A549 (cell line): ENCODE results near the gene PTPN5. TPM values are rescaled to one million over a fixed set of nuclear protein-coding genes. Genes with fewer than 3 reads are reported as not detected.

Experiments used
- ATAC-seq, 2 experiments: fragments of 200-7000 bp in 1 of 2; fragments of >200 bp in 1 of 2; cut with Nextera tagmentation in 1 of 2; cut with Tn5 transposase in 1 of 2; 3 replicates each; pipeline versions ENCODE4 v1.8.0 to v1.9.1; 2018 to 2020; ENCODE audit warnings: mild to moderate bottlenecking in 1 of 2, moderate library complexity in 1 of 2
- CTCF ChIA-PET: fragments of 300-600 bp; sonication (Branson Sonifier 250); formaldehyde crosslinking; extraction: SDS; loops from one replicate; lab custom pipeline; 2021; ENCODE audit warnings: antibody characterized with exemption, inconsistent platforms; lab: Yijun Ruan, JAX
- POLR2A ChIA-PET: fragments of 350-600 bp; formaldehyde crosslinking; extraction: SDS; loops from one replicate; lab custom pipeline; 2021; ENCODE audit warnings: antibody characterized with exemption, inconsistent platforms; lab: Yijun Ruan, JAX
- DNase-seq, 2 experiments: peaks; one replicate each; pipeline versions ENCODE4 v3.0.0 to v3.0.0-alpha.2; 2011 to 2016; ENCODE audit warnings: low read depth in 1 of 2, low spot score in 1 of 2
- FAIRE-seq: peaks from 2 replicates; lab custom pipeline; 2011; peaks lifted over from hg19 to GRCh38; lab: Jason Lieb, UNC
- H3K27ac ChIP-seq, 2 experiments: fragments of >200 bp; sonication (Bioruptor Twin); formaldehyde crosslinking; 3 replicates each; pipeline ENCODE4 v1.5.1; 2016 to 2017
- H3K4me1 ChIP-seq: fragments of >200 bp; sonication (Bioruptor Twin); formaldehyde crosslinking; 3 replicates; pipeline ENCODE4 v1.6.1; 2016
- H3K4me2 ChIP-seq: fragments of >200 bp; sonication (Bioruptor Twin); formaldehyde crosslinking; 3 replicates; pipeline ENCODE4 v1.6.1; 2016
- H3K4me3 ChIP-seq: fragments of >200 bp; sonication (Bioruptor Twin); formaldehyde crosslinking; 3 replicates; pipeline ENCODE4 v1.5.1; 2016
- H3K9me3 ChIP-seq: fragments of >200 bp; sonication (Bioruptor Twin); formaldehyde crosslinking; 3 replicates; pipeline ENCODE4 v1.6.1; 2016
- BHLHE40 ChIP-seq: IDR thresholded peaks from 2 replicates; pipeline ENCODE4 v1.6.1; 2012; ENCODE audit warnings: low read depth, low read length, inconsistent platforms
- CBX8 ChIP-seq: fragments of 200-600 bp; sonication (generic); IDR thresholded peaks from 2 replicates; pipeline ENCODE4 v1.6.1; 2016
- EP300 ChIP-seq, 2 experiments: fragments of >200 bp; sonication (Bioruptor Twin); formaldehyde crosslinking; IDR thresholded peaks; 2 replicates in 1 of 2; 3 replicates in 1 of 2; pipeline ENCODE4 v1.6.1; 2016 to 2017
- ESRRA ChIP-seq: fragments of 150-350 bp; IDR thresholded peaks from 2 replicates; pipeline ENCODE4 v1.6.1; 2014; ENCODE audit warnings: mild to moderate bottlenecking, low read length, borderline replicate concordance
- FOSL2 ChIP-seq, 2 experiments: fragments of 450-650 bp in 1 of 2; fragments of >200 bp in 1 of 2; sonication (Bioruptor Twin) in 1 of 2; formaldehyde crosslinking; IDR thresholded peaks; 2 replicates each; pipeline versions ENCODE4 v1.5.0 to v1.6.1; 2016 to 2020; ENCODE audit warnings: mild to moderate bottlenecking in 1 of 2, moderate library complexity in 1 of 2
- MAZ ChIP-seq: fragments of 150-350 bp; IDR thresholded peaks from 2 replicates; pipeline ENCODE4 v1.6.1; 2014; ENCODE audit warnings: antibody characterized with exemption, low read depth, low read length, borderline replicate concordance
- MYC ChIP-seq: IDR thresholded peaks from 2 replicates; pipeline ENCODE4 v1.6.1; 2012; ENCODE audit warnings: mild to moderate bottlenecking, inconsistent platforms, low read length, improper control_type of control experiment, borderline replicate concordance
- NPAS2 ChIP-seq: fragments of 250-450 bp; sonication (Bioruptor Pico); IDR thresholded peaks from 2 replicates; pipeline ENCODE4 v1.8.0; 2022; ENCODE audit warnings: mild to moderate bottlenecking, moderate library complexity, borderline replicate concordance
- PHF8 ChIP-seq: fragments of 200-600 bp; sonication (generic); IDR thresholded peaks from 2 replicates; pipeline ENCODE4 v1.6.1; 2016; ENCODE audit warnings: low read depth, mild to moderate bottlenecking, antibody characterized with exemption, moderate library complexity, borderline replicate concordance
- POLR2AphosphoS2 ChIP-seq: conservative IDR thresholded peaks from 2 replicates; pipeline ENCODE4 v1.6.1; 2012; ENCODE audit warnings: low read length, improper control_type of control experiment, inconsistent platforms
- RAD21 ChIP-seq, 2 experiments: fragments of >200 bp in 1 of 2; sonication (Bioruptor Twin) in 1 of 2; formaldehyde crosslinking in 1 of 2; IDR thresholded peaks in 1 of 2; conservative IDR thresholded peaks in 1 of 2; 2 replicates in 1 of 2; 3 replicates in 1 of 2; pipeline ENCODE4 v1.6.1; 2012 to 2018; ENCODE audit warnings: inconsistent platforms in 1 of 2
- TFCP2L1 ChIP-seq: fragments of 250-450 bp; sonication (Bioruptor Pico); IDR thresholded peaks from 2 replicates; pipeline ENCODE4 v1.5.0; 2021; ENCODE audit warnings: mild to moderate bottlenecking
- ZFP36 ChIP-seq: fragments of 450-650 bp; IDR thresholded peaks from 2 replicates; pipeline ENCODE4 v1.6.1; 2014; ENCODE audit warnings: borderline replicate concordance; ENCODE audit not compliant: partially characterized antibody
- WGBS: methylation state at CpG from one replicate; pipeline ENCODE4 v1.1.6; 2017; ENCODE audit errors: missing lambda C conversion rate; 5-methylcytosine and 5-hydroxymethylcytosine counted together
- polyA plus RNA-seq, 4 experiments: library from polyadenylated mRNA; depleted of rRNA in 3 of 4; stranded (reverse); fragments of >200 nt; fragmentation: RNase III in 1 of 4; extraction: RNeasy Plus Mini Kit Qiagen cat#74134 plus additional on column Dnase treatment in 1 of 4; gene quantifications; 2 replicates in 3 of 4; 3 replicates in 1 of 4; pipeline ENCODE4 v1.2.3, GENCODE V29; 2011 to 2017
- TF ChIP-seq, protein P1 (sequence below): fragments of >200 bp; sonication (Bioruptor Twin); formaldehyde crosslinking; IDR thresholded peaks from 3 replicates; pipeline ENCODE4 v1.5.1; 2016
- TF ChIP-seq, protein P2 (sequence below): fragments of >200 bp; sonication (Bioruptor Twin); formaldehyde crosslinking; IDR thresholded peaks from 3 replicates; pipeline ENCODE4 v1.6.1; 2016
- TF ChIP-seq, protein P3 (sequence below): fragments of 250-450 bp; sonication (Bioruptor Pico); IDR thresholded peaks from 2 replicates; pipeline ENCODE4 v1.5.0; 2021; ENCODE audit warnings: mild to moderate bottlenecking, moderate library complexity, borderline replicate concordance

The PTPN5 gene
- polyA plus RNA-seq, 2 of the 4 experiments (the other 2 are of a cell fraction): 0.04 TPM; not detected in 1

DNA sequence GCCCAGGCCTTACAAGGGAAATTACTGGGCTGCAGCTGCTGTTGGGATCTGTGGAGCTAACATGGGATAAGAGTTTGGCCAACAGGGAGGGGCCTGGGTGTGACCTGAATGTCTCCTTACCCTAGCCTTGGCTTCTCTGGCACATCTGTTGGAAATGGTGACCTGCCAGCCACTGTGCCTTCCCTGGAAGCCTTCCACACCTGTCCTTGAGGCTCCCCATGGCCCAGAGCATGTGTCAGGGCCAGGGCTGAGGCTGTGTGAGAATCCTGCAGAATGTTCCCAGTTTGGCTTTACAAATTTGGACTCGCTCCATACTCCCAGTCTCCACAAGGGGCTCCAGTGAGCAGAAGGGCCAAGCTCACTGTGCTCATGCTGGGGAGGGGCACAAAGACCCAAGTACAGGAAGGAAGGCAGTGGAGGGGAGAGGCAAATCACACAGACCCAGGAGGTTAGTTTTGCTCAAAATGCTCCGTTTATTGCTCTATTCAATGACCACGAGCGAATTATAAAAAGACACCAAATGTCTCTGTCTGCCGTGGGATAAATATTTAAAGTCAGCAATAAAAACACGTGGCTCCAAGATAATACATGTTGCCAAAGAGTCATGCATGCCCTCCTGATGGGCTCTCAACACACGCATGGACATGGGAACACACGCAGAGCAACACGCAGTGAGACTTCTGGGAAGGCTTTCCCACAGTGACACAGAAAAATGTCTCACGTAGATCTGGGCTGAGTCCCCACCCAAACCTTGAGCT, 63.9 kb downstream of the PTPN5 start:
- Histone ChIP-seq H3K4me2 (no peak overlapping the region), H3K4me3 (no peak overlapping the region), H3K9me3 (no peaks in the 10 kb centered on the region), H3K4me1 (no peaks in the 10 kb centered on the region), H3K27ac (no peak overlapping the region)
- TF ChIP-seq, protein P1, sequence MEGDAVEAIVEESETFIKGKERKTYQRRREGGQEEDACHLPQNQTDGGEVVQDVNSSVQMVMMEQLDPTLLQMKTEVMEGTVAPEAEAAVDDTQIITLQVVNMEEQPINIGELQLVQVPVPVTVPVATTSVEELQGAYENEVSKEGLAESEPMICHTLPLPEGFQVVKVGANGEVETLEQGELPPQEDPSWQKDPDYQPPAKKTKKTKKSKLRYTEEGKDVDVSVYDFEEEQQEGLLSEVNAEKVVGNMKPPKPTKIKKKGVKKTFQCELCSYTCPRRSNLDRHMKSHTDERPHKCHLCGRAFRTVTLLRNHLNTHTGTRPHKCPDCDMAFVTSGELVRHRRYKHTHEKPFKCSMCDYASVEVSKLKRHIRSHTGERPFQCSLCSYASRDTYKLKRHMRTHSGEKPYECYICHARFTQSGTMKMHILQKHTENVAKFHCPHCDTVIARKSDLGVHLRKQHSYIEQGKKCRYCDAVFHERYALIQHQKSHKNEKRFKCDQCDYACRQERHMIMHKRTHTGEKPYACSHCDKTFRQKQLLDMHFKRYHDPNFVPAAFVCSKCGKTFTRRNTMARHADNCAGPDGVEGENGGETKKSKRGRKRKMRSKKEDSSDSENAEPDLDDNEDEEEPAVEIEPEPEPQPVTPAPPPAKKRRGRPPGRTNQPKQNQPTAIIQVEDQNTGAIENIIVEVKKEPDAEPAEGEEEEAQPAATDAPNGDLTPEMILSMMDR: peak; percentile 60
- TF ChIP-seq EP300 (IDR thresholded peaks at IDR 0.05) (no peak), RAD21 (conservative IDR thresholded peaks at IDR 0.05 in 1 of 2, IDR thresholded peaks at IDR 0.05 in 1 of 2) (peak in 1 of 2 experiments; percentile 37; a peak in 3 of 5 replicates), TFCP2L1 (CRISPR knock-in tag) (no peak)
- WGBS: 71% methylated on average over 10 of the region's 10 CpGs
- CTCF ChIA-PET: interaction anchor here (0.6 to 9.9 kb wide), 15 partner anchors 10 to 612 kb away, joined by 3 to 137 read pairs (median 4); no protein-coding TSS in a partner anchor
- POLR2A ChIA-PET: no interaction called here
- DNase-seq: peak; percentile 44 to 67
- ATAC-seq: peak; percentile 44 to 81; a peak in 3 of 6 replicates
- FAIRE-seq: no peak

DNA sequence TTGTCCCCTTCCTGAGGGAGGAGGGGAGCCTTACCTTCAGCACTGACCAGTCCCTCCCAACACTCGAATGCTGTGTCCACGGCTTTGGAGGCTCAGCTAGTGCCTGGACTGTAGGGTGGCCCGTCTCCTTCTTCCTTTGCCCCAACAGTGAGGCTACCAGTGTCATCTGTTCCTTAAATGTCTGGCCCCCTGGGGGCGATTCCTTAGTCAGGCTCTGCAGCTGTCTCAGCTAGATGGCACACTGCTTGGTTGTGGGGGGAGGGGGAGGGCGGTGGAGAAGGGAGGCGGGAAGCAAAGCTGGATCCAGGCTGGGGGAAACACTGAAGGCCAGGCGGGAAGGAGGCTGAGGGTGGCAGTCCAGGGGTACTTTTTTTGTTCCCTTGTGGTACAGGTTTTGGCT, 65.6 kb downstream of the PTPN5 start, which contains the start of gene IGSF22:
Gene IGSF22 (minus strand): TSS at position 149 of the 400 bp plus-strand sequence. CDS start 1,952 bp downstream, outside the sequence.
- no peak within 1 kb of the TSS for H3K27ac ChIP-seq
- no peaks in the 10 kb centered on the region for H3K4me1 ChIP-seq
- no peak within 1 kb of the TSS for H3K4me3 ChIP-seq
- WGBS: 64% methylated on average over 5 of the region's 7 CpGs
- POLR2A ChIA-PET: no interaction called here
- CTCF ChIA-PET: interaction anchor here (0.6 to 1.6 kb wide), 5 partner anchors 15 to 186 kb away, joined by 3 to 8 read pairs (median 3); partner anchors contain the start of gene SPTY2D1
- H3K9me3 ChIP-seq: no peaks in the 10 kb centered on the region
- TF ChIP-seq NPAS2 (CRISPR knock-in tag) (no peak), CBX8 (no peak), MAZ (no peak), MYC (no peak), PHF8 (no peak), RAD21 (conservative IDR thresholded peaks at IDR 0.05 in 1 of 2, IDR thresholded peaks at IDR 0.05 in 1 of 2) (no peak), ZFP36 (no peak), EP300 (IDR thresholded peaks at IDR 0.05) (no peak), POLR2AphosphoS2 (no peak), ESRRA (no peak), FOSL2 (IDR thresholded peaks at IDR 0.05) (no peak), FOSL2 (CRISPR knock-in tag; IDR thresholded peaks at IDR 0.05) (no peak), BHLHE40 (no peak)
- TF ChIP-seq, protein P2, sequence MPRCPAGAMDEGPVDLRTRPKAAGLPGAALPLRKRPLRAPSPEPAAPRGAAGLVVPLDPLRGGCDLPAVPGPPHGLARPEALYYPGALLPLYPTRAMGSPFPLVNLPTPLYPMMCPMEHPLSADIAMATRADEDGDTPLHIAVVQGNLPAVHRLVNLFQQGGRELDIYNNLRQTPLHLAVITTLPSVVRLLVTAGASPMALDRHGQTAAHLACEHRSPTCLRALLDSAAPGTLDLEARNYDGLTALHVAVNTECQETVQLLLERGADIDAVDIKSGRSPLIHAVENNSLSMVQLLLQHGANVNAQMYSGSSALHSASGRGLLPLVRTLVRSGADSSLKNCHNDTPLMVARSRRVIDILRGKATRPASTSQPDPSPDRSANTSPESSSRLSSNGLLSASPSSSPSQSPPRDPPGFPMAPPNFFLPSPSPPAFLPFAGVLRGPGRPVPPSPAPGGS: no peak
- TF ChIP-seq, protein P3, sequence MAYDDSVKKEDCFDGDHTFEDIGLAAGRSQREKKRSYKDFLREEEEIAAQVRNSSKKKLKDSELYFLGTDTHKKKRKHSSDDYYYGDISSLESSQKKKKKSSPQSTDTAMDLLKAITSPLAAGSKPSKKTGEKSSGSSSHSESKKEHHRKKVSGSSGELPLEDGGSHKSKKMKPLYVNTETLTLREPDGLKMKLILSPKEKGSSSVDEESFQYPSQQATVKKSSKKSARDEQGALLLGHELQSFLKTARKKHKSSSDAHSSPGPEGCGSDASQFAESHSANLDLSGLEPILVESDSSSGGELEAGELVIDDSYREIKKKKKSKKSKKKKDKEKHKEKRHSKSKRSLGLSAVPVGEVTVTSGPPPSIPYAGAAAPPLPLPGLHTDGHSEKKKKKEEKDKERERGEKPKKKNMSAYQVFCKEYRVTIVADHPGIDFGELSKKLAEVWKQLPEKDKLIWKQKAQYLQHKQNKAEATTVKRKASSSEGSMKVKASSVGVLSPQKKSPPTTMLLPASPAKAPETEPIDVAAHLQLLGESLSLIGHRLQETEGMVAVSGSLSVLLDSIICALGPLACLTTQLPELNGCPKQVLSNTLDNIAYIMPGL (CRISPR knock-in tag): no peak
- no peak within 1 kb of the TSS for H3K4me2 ChIP-seq
- no peak for FAIRE-seq
- ATAC-seq: no peak
- DNase-seq: no peak
